T-cell (primary cell): Measurements from ENCODE around the gene BRPF1. TPM values are rescaled to one million over a fixed set of nuclear protein-coding genes. Genes with fewer than 3 reads are reported as not detected.

ENCODE experiments used
- ATAC-seq, 4 experiments: fragments of 200-7000 bp in 3 of 4; fragments of 150-1000 bp in 1 of 4; cut with Tn5 transposase; replicated peaks in 1 of 4; 1 replicate in 3 of 4; 2 replicates in 1 of 4; pipeline ENCODE4 v1.10.0; 2021; ENCODE audit warnings: moderate library complexity in 3 of 4, mild to moderate bottlenecking in 2 of 4, moderate number of reproducible peaks in 1 of 4
- CTCF ChIA-PET, 2 donors: fragments of 300-600 bp; sonication (Branson Sonifier 250); formaldehyde crosslinking; loops; one replicate each; lab custom pipeline; 2022; ENCODE audit warnings: antibody characterized with exemption in 2 of 2; lab: Charles Lee
- POLR2A ChIA-PET, 2 donors: fragments of 300-600 bp; sonication (Branson Sonifier 250); formaldehyde crosslinking; loops; one replicate each; lab custom pipeline; 2022; ENCODE audit warnings: antibody characterized with exemption in 2 of 2; lab: Charles Lee
- DNase-seq, 35 experiments: peaks; one replicate each; pipeline versions ENCODE4 v3.0.0 to v3.0.0-alpha.2; 2013 to 2023
- H3K27ac ChIP-seq: one replicate; pipeline ENCODE4 v1.5.1; 2013; ENCODE audit warnings: low read length
- H3K27me3 ChIP-seq, 2 experiments: replicated peaks in 1 of 2; 1 replicate in 1 of 2; 2 replicates in 1 of 2; pipeline versions ENCODE4 v1.6.1 to v1.7.0; 2013; ENCODE audit warnings: low read length in 1 of 2, mixed read lengths in 1 of 2; ENCODE audit not compliant: control insufficient read depth in 2 of 2, insufficient read depth in 2 of 2; ENCODE audit errors: extremely low read depth in 1 of 2
- H3K36me3 ChIP-seq, 2 donors: 1 replicate in 1 of 2; 2 replicates in 1 of 2; pipeline versions ENCODE4 v1.6.1 to v1.7.0; 2013; ENCODE audit warnings: low read length in 1 of 2; ENCODE audit not compliant: control insufficient read depth in 2 of 2, insufficient read depth in 1 of 2; ENCODE audit errors: extremely low read depth in 1 of 2
- H3K4me1 ChIP-seq, 2 experiments: 1 replicate in 1 of 2; 2 replicates in 1 of 2; pipeline versions ENCODE4 v1.6.1 to v1.7.0; 2013; ENCODE audit warnings: low read length in 2 of 2, mixed read lengths in 1 of 2; ENCODE audit not compliant: insufficient read depth in 2 of 2, control insufficient read depth in 1 of 2; ENCODE audit errors: extremely low read depth in 1 of 2
- H3K4me3 ChIP-seq, 2 donors: 1 replicate in 1 of 2; 2 replicates in 1 of 2; pipeline versions ENCODE4 v1.5.1 to v1.7.0; 2013; ENCODE audit warnings: mild to moderate bottlenecking in 2 of 2, low read length in 1 of 2, moderate library complexity in 1 of 2; ENCODE audit not compliant: control insufficient read depth in 1 of 2; ENCODE audit errors: extremely low read depth in 1 of 2
- H3K9me3 ChIP-seq: 2 replicates; pipeline ENCODE4 v1.7.0; 2013
- H3K27ac Mint-ChIP-seq, 2 donors: one replicate each; pipeline ENCODE4 v1.8.0; 2020 to 2021; ENCODE audit warnings: mild to moderate bottlenecking in 2 of 2, mixed read lengths in 2 of 2
- H3K27me3 Mint-ChIP-seq, 2 donors: one replicate each; pipeline ENCODE4 v1.8.0; 2021 to 2022; ENCODE audit warnings: mixed read lengths in 2 of 2
- H3K36me3 Mint-ChIP-seq: one replicate; pipeline ENCODE4 v1.8.0; 2021; ENCODE audit warnings: mixed read lengths
- H3K4me1 Mint-ChIP-seq, 3 donors: one replicate each; pipeline ENCODE4 v1.8.0; 2020 to 2022; ENCODE audit warnings: mixed read lengths in 3 of 3, mild to moderate bottlenecking in 1 of 3
- H3K4me3 Mint-ChIP-seq, 3 donors: one replicate each; pipeline ENCODE4 v1.8.0; 2020 to 2022; ENCODE audit warnings: mild to moderate bottlenecking in 3 of 3, mixed read lengths in 3 of 3, moderate library complexity in 3 of 3
- H3K9me3 Mint-ChIP-seq, 3 donors: one replicate each; pipeline ENCODE4 v1.8.0; 2020 to 2022; ENCODE audit warnings: mixed read lengths in 3 of 3
- WGBS: methylation state at CpG from one replicate; pipeline ENCODE4 v1.1.5; 2013; ENCODE audit warnings: missing lambda C conversion rate; ENCODE audit not compliant: insufficient coverage; 5-methylcytosine and 5-hydroxymethylcytosine counted together
- total RNA-seq, 35 experiments: library from RNA in 6 of 35; stranded (reverse) in 6 of 35; fragments of 120-200 nt in 1 of 35; gene quantifications; one replicate each; pipeline versions ENCODE4 v1.2.1 to v1.2.4 and lab custom pipeline; 2013 to 2026

The BRPF1 gene
- total RNA-seq, 5 donors from 2014 or later (not counting 1 experiment from before 2014, with no cell fraction given): 28.6 to 46.3 (median 39.0) TPM

DNA sequence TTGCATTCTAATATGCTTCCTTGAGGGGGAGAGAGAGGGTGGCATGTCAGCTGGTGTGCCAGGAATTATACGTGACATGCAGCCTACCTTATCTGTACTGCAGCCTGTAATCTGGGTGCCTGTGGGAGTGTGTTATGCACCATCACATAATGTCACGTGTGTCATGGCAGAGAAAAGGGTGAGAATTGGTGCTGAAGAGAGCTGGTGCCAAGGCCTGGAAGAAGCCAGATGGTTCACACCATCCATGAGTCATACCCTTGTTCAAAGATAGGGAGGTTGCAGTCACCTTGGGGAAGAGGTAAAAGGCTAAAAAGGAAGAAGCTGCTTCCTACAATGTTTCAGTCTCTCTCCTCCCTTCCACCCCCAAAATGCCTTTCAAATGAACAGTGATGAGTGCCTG, 5.3 kb downstream of the BRPF1 start:
- ChIA-PET POLR2A (no interaction called here), CTCF (interaction anchor here (0.5 to 1.2 kb wide), 6 partner anchors 9 to 97 kb away, joined by 3 to 5 read pairs (median 4); partner anchors contain the start of gene OGG1 (in 1 of the 2))
- peaks cover 38 to 48% (median 46%) of the 10 kb centered on the region in 3 donors for H3K4me1 Mint-ChIP-seq

DNA sequence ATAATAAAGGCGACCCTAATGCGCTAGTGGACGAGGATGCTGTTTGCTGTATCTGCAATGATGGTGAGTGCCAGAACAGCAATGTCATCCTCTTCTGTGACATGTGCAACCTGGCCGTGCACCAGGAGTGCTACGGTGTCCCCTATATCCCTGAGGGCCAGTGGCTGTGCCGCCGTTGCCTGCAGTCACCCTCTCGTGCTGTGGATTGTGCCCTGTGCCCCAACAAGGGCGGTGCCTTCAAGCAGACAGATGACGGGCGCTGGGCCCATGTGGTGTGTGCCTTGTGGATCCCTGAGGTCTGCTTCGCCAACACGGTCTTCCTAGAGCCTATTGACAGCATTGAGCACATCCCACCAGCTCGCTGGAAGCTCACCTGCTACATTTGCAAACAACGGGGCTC, 7.6 kb downstream of the BRPF1 start:
- no peak overlapping the region for H3K27ac ChIP-seq
- peaks cover 0 to 15% of the 10 kb centered on the region in 2 experiments for H3K4me1 ChIP-seq
- H3K4me1 Mint-ChIP-seq: peaks cover 18 to 28% (median 26%) of the 10 kb centered on the region in 3 donors
- H3K36me3 Mint-ChIP-seq: peaks cover 66% of the 10 kb centered on the region
- no peaks in the 10 kb centered on the region for H3K27me3 ChIP-seq
- ATAC-seq: no peak
- POLR2A ChIA-PET: no interaction called here
- H3K36me3 ChIP-seq: peaks cover 28 to 94% of the 10 kb centered on the region in 2 donors
- no peaks in the 10 kb centered on the region for H3K27me3 Mint-ChIP-seq
- no peaks in the 10 kb centered on the region for H3K9me3 ChIP-seq
- H3K4me3 ChIP-seq: no peak overlapping the region
- H3K4me3 Mint-ChIP-seq: no peak overlapping the region
- H3K27ac Mint-ChIP-seq: no peak overlapping the region
- 96% methylated on average over 15 of the region's 15 CpGs for WGBS
- no peak for DNase-seq
- CTCF ChIA-PET: interaction anchor here in 1 of 2 donors (0.9 kb wide), 1 partner anchor 12 kb away, joined by 5 read pairs; no protein-coding TSS in a partner anchor
- no peaks in the 10 kb centered on the region for H3K9me3 Mint-ChIP-seq

More for the DNA sequence above, 5.3 kb downstream of the BRPF1 start:
- Mint-ChIP-seq H3K27ac (peak overlapping the region in 1 of 2 donors; percentile 41), H3K27me3 (no peaks in the 10 kb centered on the region), H3K36me3 (peaks cover 56% of the 10 kb centered on the region), H3K9me3 (no peaks in the 10 kb centered on the region), H3K4me3 (no peak overlapping the region)
- no peaks in the 10 kb centered on the region for H3K9me3 ChIP-seq
- H3K27ac ChIP-seq: no peak overlapping the region
- peaks cover 5 to 36% of the 10 kb centered on the region in 2 experiments for H3K4me1 ChIP-seq
- DNase-seq (no peak), ATAC-seq (no peak)
- H3K27me3 ChIP-seq: no peaks in the 10 kb centered on the region
- H3K4me3 ChIP-seq: no peak overlapping the region
- peaks cover 18 to 76% of the 10 kb centered on the region in 2 donors for H3K36me3 ChIP-seq
- WGBS: no CpG with 5 or more reads among the region's 2 CpGs

DNA sequence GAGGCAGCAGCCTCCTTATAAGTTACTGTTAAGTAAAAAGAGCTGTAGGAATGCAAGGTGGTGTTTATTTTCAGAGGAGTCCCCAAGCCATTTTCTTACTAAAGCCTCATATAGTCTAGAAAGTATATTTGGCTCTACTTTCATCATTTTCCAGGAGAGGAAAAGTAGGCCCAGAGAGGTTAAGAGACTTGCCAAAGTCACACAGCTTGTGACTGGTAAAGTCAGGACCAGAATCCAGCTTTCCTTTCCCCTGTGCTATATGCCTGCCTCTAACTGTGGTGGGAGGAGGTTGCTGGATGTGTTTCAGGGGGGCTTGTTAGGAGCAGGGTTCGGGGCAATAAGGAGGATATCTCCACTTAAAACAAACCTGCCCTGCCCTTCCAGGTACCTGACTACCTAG, 11.0 kb downstream of the BRPF1 start:
- Mint-ChIP-seq H3K4me1 (peaks cover 0 to 3% (median 0%) of the 10 kb centered on the region in 3 donors), H3K27ac (no peak overlapping the region), H3K9me3 (no peaks in the 10 kb centered on the region), H3K36me3 (peaks cover 65% of the 10 kb centered on the region), H3K4me3 (no peak overlapping the region), H3K27me3 (no peaks in the 10 kb centered on the region)
- ChIA-PET CTCF (interaction anchor here in 1 of 2 donors (1.1 kb wide), 1 partner anchor 15 kb away, joined by 4 read pairs; no protein-coding TSS in a partner anchor), POLR2A (no interaction called here)
- Histone ChIP-seq H3K36me3 (peaks cover 45 to 99% of the 10 kb centered on the region in 2 donors), H3K27me3 (no peaks in the 10 kb centered on the region), H3K27ac (no peak overlapping the region), H3K4me3 (no peak overlapping the region), H3K9me3 (no peaks in the 10 kb centered on the region), H3K4me1 (no peaks in the 10 kb centered on the region)
- no peak for ATAC-seq
- WGBS: no CpG with 5 or more reads among the region's 1 CpG
- no peak for DNase-seq

DNA sequence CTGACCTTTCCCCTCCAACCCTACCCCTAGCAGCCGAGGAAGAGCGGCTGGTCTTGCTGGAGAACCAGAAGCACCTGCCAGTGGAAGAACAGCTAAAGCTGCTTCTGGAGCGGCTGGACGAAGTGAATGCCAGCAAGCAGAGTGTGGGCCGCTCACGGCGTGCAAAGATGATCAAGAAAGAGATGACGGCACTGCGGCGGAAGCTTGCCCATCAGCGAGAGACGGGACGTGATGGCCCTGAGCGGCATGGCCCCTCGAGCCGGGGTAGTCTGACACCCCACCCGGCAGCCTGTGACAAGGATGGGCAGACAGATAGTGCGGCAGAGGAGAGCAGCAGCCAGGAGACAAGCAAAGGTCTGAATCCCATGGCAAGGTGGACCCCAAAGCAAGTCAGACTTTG, 12.0 kb downstream of the BRPF1 start:
- H3K27ac ChIP-seq: no peak overlapping the region
- Mint-ChIP-seq H3K27ac (no peak overlapping the region), H3K36me3 (peaks cover 58% of the 10 kb centered on the region), H3K4me3 (no peak overlapping the region), H3K9me3 (no peaks in the 10 kb centered on the region), H3K27me3 (no peaks in the 10 kb centered on the region), H3K4me1 (peaks cover 0 to 3% (median 0%) of the 10 kb centered on the region in 3 donors)
- no peak for ATAC-seq
- no peaks in the 10 kb centered on the region for H3K27me3 ChIP-seq
- CTCF ChIA-PET: no interaction called here
- DNase-seq: no peak
- 98% methylated on average over 18 of the region's 18 CpGs for WGBS
- H3K36me3 ChIP-seq: peaks cover 44 to 96% of the 10 kb centered on the region in 2 donors
- H3K4me3 ChIP-seq: no peak overlapping the region
- POLR2A ChIA-PET: no interaction called here
- H3K9me3 ChIP-seq: no peaks in the 10 kb centered on the region
- H3K4me1 ChIP-seq: no peaks in the 10 kb centered on the region

DNA sequence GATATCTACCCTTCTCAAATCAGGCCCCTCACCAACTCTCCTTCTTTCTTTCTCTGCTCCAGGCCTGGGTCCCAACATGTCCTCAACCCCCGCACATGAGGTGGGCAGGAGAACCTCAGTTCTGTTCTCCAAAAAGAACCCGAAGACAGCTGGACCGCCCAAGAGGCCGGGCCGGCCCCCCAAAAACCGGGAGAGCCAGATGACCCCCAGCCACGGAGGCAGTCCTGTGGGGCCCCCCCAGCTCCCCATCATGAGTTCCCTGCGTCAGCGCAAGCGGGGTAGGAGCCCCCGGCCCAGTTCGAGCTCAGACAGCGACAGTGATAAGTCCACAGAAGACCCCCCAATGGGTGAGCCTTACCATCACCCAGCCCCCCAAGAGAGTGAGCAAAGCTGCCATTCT, 12.6 kb downstream of the BRPF1 start:
- Histone ChIP-seq H3K27ac (no peak overlapping the region), H3K4me3 (no peak overlapping the region), H3K27me3 (no peaks in the 10 kb centered on the region), H3K4me1 (peaks cover 0 to 3% of the 10 kb centered on the region in 2 experiments), H3K9me3 (no peaks in the 10 kb centered on the region), H3K36me3 (peaks cover 38 to 90% of the 10 kb centered on the region in 2 donors)
- ChIA-PET POLR2A (no interaction called here), CTCF (interaction anchor here in 1 of 2 donors (0.7 to 1.0 kb wide), 2 partner anchors 10 to 188 kb away, joined by 3 read pairs; no protein-coding TSS in a partner anchor)
- Mint-ChIP-seq H3K27ac (no peak overlapping the region), H3K36me3 (peaks cover 53% of the 10 kb centered on the region), H3K4me1 (peaks cover 3% of the 10 kb centered on the region in 3 donors), H3K4me3 (no peak overlapping the region), H3K9me3 (no peaks in the 10 kb centered on the region), H3K27me3 (no peaks in the 10 kb centered on the region)
- 100% methylated on average over 5 of the region's 13 CpGs for WGBS
- ATAC-seq (no peak), DNase-seq (no peak)

DNA sequence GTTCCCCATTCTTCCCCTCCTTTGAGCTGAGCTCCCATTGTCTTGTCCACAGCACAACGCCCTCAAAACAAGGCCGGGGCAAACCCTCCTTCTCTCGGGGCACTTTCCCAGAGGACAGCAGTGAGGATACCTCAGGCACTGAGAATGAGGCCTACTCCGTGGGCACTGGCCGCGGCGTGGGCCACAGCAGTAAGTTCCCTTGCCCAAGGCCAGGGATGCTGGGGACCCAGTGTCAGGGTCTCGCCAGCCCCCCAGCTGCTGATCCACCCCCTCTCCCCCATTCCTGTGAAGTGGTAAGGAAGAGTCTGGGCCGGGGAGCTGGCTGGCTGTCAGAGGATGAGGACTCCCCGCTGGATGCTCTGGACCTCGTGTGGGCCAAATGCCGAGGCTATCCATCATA, 14.0 kb downstream of the BRPF1 start:
- Histone ChIP-seq H3K4me1 (peaks cover 2 to 13% of the 10 kb centered on the region in 2 experiments), H3K27me3 (no peaks in the 10 kb centered on the region), H3K9me3 (no peaks in the 10 kb centered on the region), H3K36me3 (peaks cover 28 to 76% of the 10 kb centered on the region in 2 donors), H3K4me3 (no peak overlapping the region), H3K27ac (no peak overlapping the region)
- ChIA-PET CTCF (interaction anchor here in 1 of 2 donors (1.0 kb wide), 1 partner anchor 9 kb away, joined by 3 read pairs; no protein-coding TSS in a partner anchor), POLR2A (no interaction called here)
- ATAC-seq (no peak), DNase-seq (no peak)
- H3K4me3 Mint-ChIP-seq: no peak overlapping the region
- peaks cover 43% of the 10 kb centered on the region for H3K36me3 Mint-ChIP-seq
- H3K4me1 Mint-ChIP-seq: peaks cover 15 to 17% (median 16%) of the 10 kb centered on the region in 3 donors
- no peaks in the 10 kb centered on the region for H3K9me3 Mint-ChIP-seq
- H3K27ac Mint-ChIP-seq: no peak overlapping the region
- no peaks in the 10 kb centered on the region for H3K27me3 Mint-ChIP-seq
- 91% methylated on average over 5 of the region's 12 CpGs for WGBS
